Uterus (tissue), 4 donors: Measurements from ENCODE around the gene RAB7A. TPM values are rescaled to one million over a fixed set of nuclear protein-coding genes. Genes with fewer than 3 reads are reported as not detected.
A peak's percentile ranks its signal among the peaks of the same experiment; 100 is the strongest.
"Not testable (repeated sequence)": the region's sequence is repeated elsewhere in the genome, so short reads cannot be mapped to it uniquely, and the experiment has no call there.

Experiments
- DNase-seq, 2 donors: peaks; one replicate each; pipeline ENCODE4 v3.0.0-alpha.2; 2019 to 2020
- H3K27ac ChIP-seq, 2 donors: fragments of 200-600 bp; sonication (generic); 1 replicate in 1 of 2; 2 replicates in 1 of 2; pipeline ENCODE4 v1.5.1; 2016 to 2018
- H3K27me3 ChIP-seq, 2 donors: fragments of 200-600 bp; sonication (generic); one replicate each; pipeline ENCODE4 v1.5.1; 2018 to 2019; ENCODE audit warnings: control low read depth in 1 of 2
- H3K36me3 ChIP-seq, 2 donors: fragments of 200-600 bp; sonication (generic); one replicate each; pipeline ENCODE4 v1.5.1; 2019; ENCODE audit warnings: control low read depth in 1 of 2
- H3K4me1 ChIP-seq, 2 donors: fragments of 200-600 bp; sonication (generic); one replicate each; pipeline ENCODE4 v1.5.1; 2018 to 2019; ENCODE audit warnings: control low read depth in 1 of 2
- H3K4me3 ChIP-seq, 2 donors: fragments of 200-600 bp; sonication (generic); 1 replicate in 1 of 2; 2 replicates in 1 of 2; pipeline ENCODE4 v1.5.1; 2018 to 2019; ENCODE audit warnings: mild to moderate bottlenecking in 1 of 2
- H3K9me3 ChIP-seq, 2 donors: fragments of 200-600 bp; sonication (generic); one replicate each; pipeline ENCODE4 v1.5.1; 2019; ENCODE audit warnings: control low read depth in 1 of 2
- POLR2A ChIP-seq, 2 donors: fragments of 450-650 bp; IDR thresholded peaks; one replicate each; pipeline ENCODE4 v1.6.1; 2016; ENCODE audit warnings: antibody characterized with exemption in 2 of 2, mild to moderate bottlenecking in 1 of 2, moderate library complexity in 1 of 2
- intact Hi-C: fragments of 100-400 bp; cut with DNase I; formaldehyde crosslinking; loops from one replicate; pipeline ENCODE4 v1.15.1; 2023; ENCODE audit warnings: low total_unique reads
- total RNA-seq, 4 donors: library from RNA; depleted of rRNA in 3 of 4; stranded (reverse); fragments of >200 nt in 3 of 4; gene quantifications; one replicate each; pipeline versions ENCODE4 v1.1.0 to v1.2.4, GENCODE V29; 2014 to 2023
- TF ChIP-seq, protein P1 (sequence below), 4 experiments: fragments of 200-600 bp in 2 of 4; fragments of 450-650 bp in 2 of 4; sonication (generic) in 2 of 4; IDR thresholded peaks; one replicate each; pipeline ENCODE4 v1.5.1; 2016 to 2019; ENCODE audit warnings: antibody characterized with exemption in 4 of 4, mild to moderate bottlenecking in 2 of 4, moderate library complexity in 1 of 4
- donor health status: DM: yes; HTN: yes; CAD: no.

Gene RAB7A
- total RNA-seq, 4 donors from 2014 or later: 32.8 to 224 (median 70.6) TPM

DNA sequence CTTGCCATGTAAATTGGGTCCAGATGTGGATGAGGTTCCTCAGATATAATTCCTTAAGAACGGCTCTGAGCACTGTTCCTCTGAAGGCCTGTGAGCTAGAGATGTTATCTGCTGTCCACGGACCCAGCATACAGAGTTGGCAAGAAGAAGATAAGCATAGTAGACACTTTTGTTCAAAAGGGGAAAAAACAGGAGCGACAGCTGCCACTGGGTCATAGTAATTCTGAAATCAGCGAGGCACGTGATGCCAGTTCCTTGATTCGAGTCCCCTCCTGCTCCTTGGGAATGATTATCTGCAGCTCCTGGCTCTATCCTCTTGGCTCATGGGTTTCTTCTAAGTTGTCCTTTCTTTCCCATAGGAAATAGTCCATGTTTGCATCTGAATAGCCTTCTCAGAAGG, 2.5 kb upstream of the RAB7A start:
- H3K27me3 ChIP-seq: no peaks in the 10 kb centered on the region
- intact Hi-C loops: no loop called here
- DNase-seq: no peak
- no peaks in the 10 kb centered on the region for H3K36me3 ChIP-seq
- peaks cover 6 to 10% of the 10 kb centered on the region in 2 donors for H3K4me1 ChIP-seq
- no peaks in the 10 kb centered on the region for H3K9me3 ChIP-seq
- H3K27ac ChIP-seq: no peak overlapping the region
- H3K4me3 ChIP-seq: no peak overlapping the region
- TF ChIP-seq, protein P1, sequence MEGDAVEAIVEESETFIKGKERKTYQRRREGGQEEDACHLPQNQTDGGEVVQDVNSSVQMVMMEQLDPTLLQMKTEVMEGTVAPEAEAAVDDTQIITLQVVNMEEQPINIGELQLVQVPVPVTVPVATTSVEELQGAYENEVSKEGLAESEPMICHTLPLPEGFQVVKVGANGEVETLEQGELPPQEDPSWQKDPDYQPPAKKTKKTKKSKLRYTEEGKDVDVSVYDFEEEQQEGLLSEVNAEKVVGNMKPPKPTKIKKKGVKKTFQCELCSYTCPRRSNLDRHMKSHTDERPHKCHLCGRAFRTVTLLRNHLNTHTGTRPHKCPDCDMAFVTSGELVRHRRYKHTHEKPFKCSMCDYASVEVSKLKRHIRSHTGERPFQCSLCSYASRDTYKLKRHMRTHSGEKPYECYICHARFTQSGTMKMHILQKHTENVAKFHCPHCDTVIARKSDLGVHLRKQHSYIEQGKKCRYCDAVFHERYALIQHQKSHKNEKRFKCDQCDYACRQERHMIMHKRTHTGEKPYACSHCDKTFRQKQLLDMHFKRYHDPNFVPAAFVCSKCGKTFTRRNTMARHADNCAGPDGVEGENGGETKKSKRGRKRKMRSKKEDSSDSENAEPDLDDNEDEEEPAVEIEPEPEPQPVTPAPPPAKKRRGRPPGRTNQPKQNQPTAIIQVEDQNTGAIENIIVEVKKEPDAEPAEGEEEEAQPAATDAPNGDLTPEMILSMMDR (IDR thresholded peaks at IDR 0.05): no peak
- TF ChIP-seq POLR2A (IDR thresholded peaks at IDR 0.05): no peak

GRCh38 chr3:128725547-128726022, 398 bp upstream of the RAB7A start:
- intact Hi-C loops: no loop called here
- peak overlapping the region; percentile 89 to 94 for H3K27ac ChIP-seq
- H3K27me3 ChIP-seq: no peaks in the 10 kb centered on the region
- peak overlapping the region; percentile 60 to 99 for H3K4me3 ChIP-seq
- no peak for TF ChIP-seq POLR2A (IDR thresholded peaks at IDR 0.05)
- TF ChIP-seq, protein P1 (IDR thresholded peaks at IDR 0.05): no peak
- peaks cover 10 to 16% of the 10 kb centered on the region in 2 donors for H3K4me1 ChIP-seq
- no peaks in the 10 kb centered on the region for H3K9me3 ChIP-seq
- no peak for DNase-seq
- H3K36me3 ChIP-seq: no peaks in the 10 kb centered on the region

DNA sequence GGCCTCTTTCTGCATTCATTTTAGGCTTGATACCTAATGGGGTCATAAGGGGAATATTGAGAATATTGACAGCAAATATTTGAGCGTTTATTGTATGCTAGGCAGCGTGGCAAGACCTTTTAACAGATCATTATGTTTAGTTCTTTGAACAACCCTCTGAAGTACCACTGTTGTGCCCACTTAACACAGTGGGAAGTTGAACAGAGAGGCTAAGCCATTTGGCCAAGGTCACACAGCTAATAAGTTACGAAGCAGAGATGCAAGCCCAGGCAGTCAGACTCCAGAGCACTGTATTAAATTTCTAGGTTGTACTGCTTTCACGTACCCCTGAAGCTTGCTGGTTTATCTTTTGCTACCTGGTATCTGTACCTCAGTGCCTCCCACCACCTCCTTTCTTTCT, 1.1 kb downstream of the RAB7A start:
- H3K9me3 ChIP-seq: no peaks in the 10 kb centered on the region
- DNase-seq: no peak
- intact Hi-C loops: no loop called here
- peaks cover 10 to 16% of the 10 kb centered on the region in 2 donors for H3K4me1 ChIP-seq
- H3K4me3 ChIP-seq: peak overlapping the region; percentile 60 to 99
- TF ChIP-seq, protein P1 (IDR thresholded peaks at IDR 0.05): no peak
- no peak for TF ChIP-seq POLR2A (IDR thresholded peaks at IDR 0.05)
- no peaks in the 10 kb centered on the region for H3K36me3 ChIP-seq
- H3K27me3 ChIP-seq: no peaks in the 10 kb centered on the region
- H3K27ac ChIP-seq: peak overlapping the region; percentile 89 to 94

- intact Hi-C loops: no loop called here
- H3K36me3 ChIP-seq: no peaks in the 10 kb centered on the region
- TF ChIP-seq, protein P1 (IDR thresholded peaks at IDR 0.05): no peak
- no peak for TF ChIP-seq POLR2A (IDR thresholded peaks at IDR 0.05)
- no peak for DNase-seq
- peak overlapping the region; percentile 60 to 99 for H3K4me3 ChIP-seq
- H3K27me3 ChIP-seq: no peaks in the 10 kb centered on the region
- peak overlapping the region in 1 of 2 donors; percentile 89 for H3K27ac ChIP-seq
- no peaks in the 10 kb centered on the region for H3K9me3 ChIP-seq
- peaks cover 10 to 16% of the 10 kb centered on the region in 2 donors for H3K4me1 ChIP-seq
These were observed 1.5 kb downstream of the RAB7A start for GRCh38 chr3:128727485-128727884.

DNA sequence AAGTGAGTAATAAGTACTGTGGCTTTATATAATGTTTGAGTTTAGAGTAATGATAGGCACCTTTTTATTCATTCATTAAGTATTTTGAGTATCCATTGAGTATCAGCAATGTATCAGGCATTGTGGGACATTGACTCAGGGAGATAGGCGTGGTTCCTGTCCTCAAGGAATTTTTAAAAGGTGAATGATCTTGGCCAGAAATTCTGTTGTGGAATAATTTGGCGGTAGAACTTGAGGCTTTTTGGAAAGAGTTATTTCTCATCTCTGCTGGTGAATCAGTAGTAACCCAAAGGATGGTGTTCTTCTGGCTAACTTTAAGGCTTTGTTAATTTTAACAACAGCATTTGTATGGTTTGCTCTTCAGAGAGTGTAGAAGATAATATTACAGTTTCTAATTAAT, 2.0 kb downstream of the RAB7A start:
- Histone ChIP-seq H3K9me3 (no peaks in the 10 kb centered on the region), H3K27ac (peak overlapping the region in 1 of 2 donors; percentile 89), H3K4me1 (peaks cover 10 to 16% of the 10 kb centered on the region in 2 donors), H3K27me3 (no peaks in the 10 kb centered on the region), H3K36me3 (no peaks in the 10 kb centered on the region), H3K4me3 (peak overlapping the region; percentile 60 to 99)
- TF ChIP-seq, protein P1 (IDR thresholded peaks at IDR 0.05): no peak
- no peak for TF ChIP-seq POLR2A (IDR thresholded peaks at IDR 0.05)
- no peak for DNase-seq
- intact Hi-C loops: no loop called here

- H3K9me3 ChIP-seq, H3K36me3 ChIP-seq, intact Hi-C loops, H3K27ac ChIP-seq, H3K27me3 ChIP-seq, DNase-seq: not testable (repeated sequence)
- Histone ChIP-seq H3K4me1 (peaks cover 10 to 17% of the 10 kb centered on the region in 2 donors), H3K4me3 (peak overlapping the region in 1 of 2 donors; percentile 99)
These were observed 2.5 kb downstream of the RAB7A start for GRCh38 chr3:128728521-128728920.
